ENCODE results near the gene PBX2.
A peak's percentile ranks its signal among the peaks of the same experiment; 100 is the strongest.
"Not testable (repeated sequence)": the region's sequence is repeated elsewhere in the genome, so short reads cannot be mapped to it uniquely, and the experiment has no call there.

PBX2 gene

GRCh38 chr6:32151863-32152768, 37.9 kb downstream of the PBX2 start, which contains the start of gene PRRT1:
PRRT1 (minus strand) TSS chr6:32151939; CDS start chr6:32151827, 112 bp downstream.
- no peak for DNase-seq (ENCODE audit: low read depth in 1 of 2, low spot score in 1 of 2)

GRCh38 chr6:32151181-32151862, 38.7 kb downstream of the PBX2 start:
- no peak for DNase-seq (ENCODE audit: low read depth in 1 of 2, low spot score in 1 of 2)

- no peak for DNase-seq (ENCODE audit: low read depth in 1 of 2, low spot score in 1 of 2)
These were observed 39.8 kb downstream of the PBX2 start for GRCh38 chr6:32149932-32150870.

GRCh38 chr6:32149092-32149755, 40.8 kb downstream of the PBX2 start:
- no peak for DNase-seq (ENCODE audit: low read depth in 1 of 2, low spot score in 1 of 2)

- peak; percentile 37 to 60 for DNase-seq (ENCODE audit: low read depth in 1 of 2, low spot score in 1 of 2)
These were observed 41.5 kb downstream of the PBX2 start for GRCh38 chr6:32148289-32149091.

- DNase-seq (ENCODE audit: low read depth in 1 of 2, low spot score in 1 of 2): no peak
These were observed 42.4 kb downstream of the PBX2 start for GRCh38 chr6:32147401-32148132.

GRCh38 chr6:32146687-32147086, 43.3 kb downstream of the PBX2 start:
- no peak for DNase-seq (ENCODE audit: low read depth in 1 of 2, low spot score in 1 of 2)

GRCh38 chr6:32146287-32146686, 43.7 kb downstream of the PBX2 start:
- DNase-seq (ENCODE audit: low read depth in 1 of 2, low spot score in 1 of 2): no peak

- not testable (repeated sequence) for DNase-seq (ENCODE audit: low read depth in 1 of 2, low spot score in 1 of 2)
These were observed 45.8 kb downstream of the PBX2 start for GRCh38 chr6:32144238-32144637.

GRCh38 chr6:32140420-32141046, 49.5 kb downstream of the PBX2 start:
- DNase-seq (ENCODE audit: low read depth in 1 of 2, low spot score in 1 of 2): no peak

- no peak for DNase-seq (ENCODE audit: low read depth in 1 of 2, low spot score in 1 of 2)
These were observed 50.4 kb downstream of the PBX2 start for GRCh38 chr6:32139590-32139989.

GRCh38 chr6:32137454-32137853, 52.5 kb downstream of the PBX2 start:
- no peak for DNase-seq (ENCODE audit: low read depth in 1 of 2, low spot score in 1 of 2)

Measured in stimulated activated CD4-positive, alpha-beta T cell treated with anti-CD3 and anti-CD28 coated beads, Interleukin-15, amount 100 ng/mL, for 1 hour (primary cell).